Retinal pigment epithelial cell (primary cell): Measurements from ENCODE around the gene SYT6.
"Not testable (repeated sequence)": the region's sequence is repeated elsewhere in the genome, so short reads cannot be mapped to it uniquely, and the experiment has no call there.

ENCODE experiments used
- DNase-seq: peaks from one replicate; pipeline ENCODE4 v3.0.0-alpha.2; 2010; ENCODE audit warnings: low read depth
- H3K4me3 ChIP-seq: 2 replicates; pipeline ENCODE4 v1.5.1; 2011; ENCODE audit warnings: mild to moderate bottlenecking, low read length, control low read depth, moderate library complexity
- TF ChIP-seq, protein P1 (sequence below): conservative IDR thresholded peaks from 2 replicates; pipeline ENCODE4 v1.5.1; 2011; ENCODE audit warnings: low read depth, low read length, control low read depth, inconsistent platforms

The SYT6 gene

DNA sequence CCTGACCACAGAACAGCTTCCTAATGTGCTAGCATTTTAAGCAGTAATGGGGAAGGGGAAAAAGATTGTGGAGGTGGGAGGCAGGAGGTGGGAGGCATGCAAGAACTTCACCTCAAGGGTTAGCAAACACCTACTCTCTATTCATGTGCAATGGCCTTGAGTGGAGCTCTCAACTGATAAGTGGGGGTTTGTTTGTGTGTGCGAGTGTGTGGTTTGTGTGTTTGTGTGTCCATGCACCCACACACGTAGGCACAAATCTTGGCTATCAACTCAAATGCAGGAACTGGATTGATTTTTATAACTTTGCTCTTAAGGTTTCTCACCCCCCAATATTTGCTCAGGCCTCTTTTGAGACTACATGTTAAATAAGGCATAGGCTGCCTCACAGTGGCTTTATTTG, 78.6 kb downstream of the SYT6 start:
- DNase-seq, result no peak
- TF ChIP-seq, protein P1, sequence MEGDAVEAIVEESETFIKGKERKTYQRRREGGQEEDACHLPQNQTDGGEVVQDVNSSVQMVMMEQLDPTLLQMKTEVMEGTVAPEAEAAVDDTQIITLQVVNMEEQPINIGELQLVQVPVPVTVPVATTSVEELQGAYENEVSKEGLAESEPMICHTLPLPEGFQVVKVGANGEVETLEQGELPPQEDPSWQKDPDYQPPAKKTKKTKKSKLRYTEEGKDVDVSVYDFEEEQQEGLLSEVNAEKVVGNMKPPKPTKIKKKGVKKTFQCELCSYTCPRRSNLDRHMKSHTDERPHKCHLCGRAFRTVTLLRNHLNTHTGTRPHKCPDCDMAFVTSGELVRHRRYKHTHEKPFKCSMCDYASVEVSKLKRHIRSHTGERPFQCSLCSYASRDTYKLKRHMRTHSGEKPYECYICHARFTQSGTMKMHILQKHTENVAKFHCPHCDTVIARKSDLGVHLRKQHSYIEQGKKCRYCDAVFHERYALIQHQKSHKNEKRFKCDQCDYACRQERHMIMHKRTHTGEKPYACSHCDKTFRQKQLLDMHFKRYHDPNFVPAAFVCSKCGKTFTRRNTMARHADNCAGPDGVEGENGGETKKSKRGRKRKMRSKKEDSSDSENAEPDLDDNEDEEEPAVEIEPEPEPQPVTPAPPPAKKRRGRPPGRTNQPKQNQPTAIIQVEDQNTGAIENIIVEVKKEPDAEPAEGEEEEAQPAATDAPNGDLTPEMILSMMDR, result no peak
- no peak overlapping the region for H3K4me3 ChIP-seq

- no peak for DNase-seq
- no peak overlapping the region for H3K4me3 ChIP-seq
- TF ChIP-seq, protein P1, result no peak
These were observed 81.4 kb downstream of the SYT6 start for GRCh38 chr1:114072246-114072645.

- not testable (repeated sequence) for DNase-seq, H3K4me3 ChIP-seq
These were observed 83.9 kb downstream of the SYT6 start for GRCh38 chr1:114069762-114070161.

GRCh38 chr1:114068684-114069083, 85.0 kb downstream of the SYT6 start:
- not testable (repeated sequence) for DNase-seq, H3K4me3 ChIP-seq

DNA sequence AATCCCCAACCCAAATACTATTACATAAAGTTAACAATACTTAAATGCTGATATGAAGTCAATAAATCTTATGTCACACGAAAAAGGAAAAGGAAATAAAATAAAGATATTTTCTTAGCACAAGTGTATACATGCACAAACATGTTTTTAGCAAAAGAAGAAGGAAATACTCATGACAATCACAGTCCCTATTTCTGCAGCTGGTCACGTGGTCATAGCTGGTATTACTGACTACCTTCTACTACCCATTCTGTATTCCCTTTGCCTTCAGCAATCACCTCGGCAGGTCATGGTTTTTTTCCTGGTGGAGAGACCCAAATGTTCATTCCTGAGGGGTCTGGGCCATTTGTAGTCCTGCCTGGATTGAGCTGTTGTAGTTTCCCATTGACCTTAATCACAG, 88.0 kb downstream of the SYT6 start:
- not testable (repeated sequence) for H3K4me3 ChIP-seq, DNase-seq

DNA sequence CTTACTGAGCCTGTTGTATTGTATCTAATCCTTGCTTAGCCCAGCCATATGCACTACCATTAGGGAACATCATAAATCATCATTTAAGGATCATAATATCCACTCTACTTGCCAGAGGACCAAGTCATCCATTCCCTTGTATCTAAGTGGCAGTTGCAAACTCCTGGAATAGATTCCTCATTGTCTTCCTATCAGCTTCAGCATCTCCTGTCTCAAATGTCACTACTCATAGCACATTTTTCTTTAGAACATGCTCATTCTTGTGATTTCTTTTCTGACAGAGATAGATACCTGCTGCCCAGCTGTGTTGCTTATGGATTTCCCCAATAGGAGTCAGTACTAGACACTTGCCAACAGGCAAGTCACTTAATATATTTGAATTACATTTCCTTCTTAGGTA, 90.1 kb downstream of the SYT6 start:
- TF ChIP-seq, protein P1, result no peak
- DNase-seq, result no peak

GRCh38 chr1:114062477-114063099, 91.1 kb downstream of the SYT6 start:
- no peak for DNase-seq
- TF ChIP-seq, protein P1, result no peak
- no peak overlapping the region for H3K4me3 ChIP-seq

More for the DNA sequence above, 90.1 kb downstream of the SYT6 start:
- no peak overlapping the region for H3K4me3 ChIP-seq

DNA sequence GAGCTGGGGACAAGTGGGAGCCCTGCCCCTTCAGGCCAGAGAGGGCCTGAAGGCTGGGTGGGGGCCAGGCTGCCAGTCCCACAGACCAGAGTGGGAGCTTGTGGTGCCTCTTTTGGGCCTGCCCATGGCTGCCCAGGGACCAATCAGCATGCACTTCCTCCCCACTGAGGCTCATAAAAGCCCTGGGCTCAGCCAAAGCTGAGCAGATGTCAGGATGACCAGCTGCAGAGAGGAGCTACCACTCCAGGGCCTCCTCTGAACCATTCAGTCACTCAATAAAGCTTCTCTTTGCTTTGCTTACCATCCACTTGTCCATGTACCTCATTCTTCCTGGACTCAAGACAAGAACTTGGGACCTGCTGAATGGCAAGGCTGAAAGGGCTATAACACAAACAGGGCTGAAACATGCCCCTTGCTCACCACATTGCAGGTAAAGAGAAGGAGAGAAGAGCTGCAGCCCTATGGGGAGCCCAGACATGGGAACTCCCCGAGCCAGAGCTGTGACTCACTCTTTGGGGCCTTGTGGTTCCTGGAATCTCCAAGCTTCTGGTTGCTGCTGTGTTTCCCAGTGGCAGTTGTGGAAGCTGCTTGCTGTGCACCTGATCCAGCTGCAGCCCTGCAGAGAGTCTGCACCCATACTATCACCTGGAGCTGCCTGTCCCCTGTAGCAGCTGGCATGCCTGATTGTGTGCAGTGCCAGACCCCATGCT, 92.4 kb downstream of the SYT6 start:
- TF ChIP-seq, protein P1, result no peak
- no peak for DNase-seq
- H3K4me3 ChIP-seq, result no peak overlapping the region

DNA sequence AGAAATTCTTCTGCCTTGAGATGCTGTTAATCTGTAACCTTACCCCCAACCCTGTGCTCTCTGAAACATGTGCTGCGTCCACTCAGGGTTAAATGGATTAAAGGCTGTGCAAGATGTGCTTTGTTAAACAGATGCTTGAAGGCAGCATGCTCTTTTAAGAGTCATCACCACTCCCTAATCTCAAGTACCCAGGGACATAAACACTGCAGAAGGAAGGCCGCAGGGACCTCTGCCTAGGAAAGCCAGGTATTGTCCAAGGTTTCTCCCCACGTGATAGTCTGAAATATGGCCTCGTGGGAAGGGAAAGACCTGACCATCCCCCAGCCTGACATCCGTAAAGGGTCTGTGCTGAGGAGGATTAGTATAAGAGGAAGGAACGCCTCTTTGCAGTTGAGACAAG, 95.4 kb downstream of the SYT6 start:
- H3K4me3 ChIP-seq, DNase-seq: not testable (repeated sequence)
